Spleen (tissue), 7 donors: ENCODE results near the gene KAT14.

ENCODE experiments used
- CTCF ChIP-seq, 11 experiments: fragments of 200-600 bp in 7 of 11; fragments of 450-650 bp in 4 of 11; sonication (generic) in 4 of 11; IDR thresholded peaks in 8 of 11; conservative IDR thresholded peaks in 3 of 11; 1 replicate in 7 of 11; 2 replicates in 4 of 11; pipeline versions ENCODE4 v1.4.0 to v1.8.0; 2016 to 2021; ENCODE audit warnings: antibody characterized with exemption in 11 of 11, inconsistent platforms in 4 of 11, mild to moderate bottlenecking in 1 of 11
- POLR2A ChIP-seq, 3 donors: fragments of 450-650 bp; IDR thresholded peaks; one replicate each; pipeline ENCODE4 v1.5.1; 2017; ENCODE audit warnings: antibody characterized with exemption in 3 of 3, mild to moderate bottlenecking in 1 of 3
- donor health status: DM: no; HTN: no; CAD: no; lungs with moderate emphysema.
- donor health status: DM: no; HTN: no; CAD: no.
- donor health status: DM: no; HTN: no; CAD: no.

- TF ChIP-seq POLR2A (IDR thresholded peaks at IDR 0.05): no peak
- no peak for TF ChIP-seq CTCF (IDR thresholded peaks at IDR 0.05 in 8 of 11, conservative IDR thresholded peaks at IDR 0.05 in 3 of 11)
These were observed 16.7 kb downstream of the KAT14 start for GRCh38 chr20:18154342-18154741.
